ENCODE results near the gene IFI27L1. TPM values are rescaled to one million over a fixed set of nuclear protein-coding genes. Genes with fewer than 3 reads are reported as not detected.

Gene IFI27L1
- total RNA-seq, 2 donors from 2014 or later: 15.8 to 27.4 TPM

DNA sequence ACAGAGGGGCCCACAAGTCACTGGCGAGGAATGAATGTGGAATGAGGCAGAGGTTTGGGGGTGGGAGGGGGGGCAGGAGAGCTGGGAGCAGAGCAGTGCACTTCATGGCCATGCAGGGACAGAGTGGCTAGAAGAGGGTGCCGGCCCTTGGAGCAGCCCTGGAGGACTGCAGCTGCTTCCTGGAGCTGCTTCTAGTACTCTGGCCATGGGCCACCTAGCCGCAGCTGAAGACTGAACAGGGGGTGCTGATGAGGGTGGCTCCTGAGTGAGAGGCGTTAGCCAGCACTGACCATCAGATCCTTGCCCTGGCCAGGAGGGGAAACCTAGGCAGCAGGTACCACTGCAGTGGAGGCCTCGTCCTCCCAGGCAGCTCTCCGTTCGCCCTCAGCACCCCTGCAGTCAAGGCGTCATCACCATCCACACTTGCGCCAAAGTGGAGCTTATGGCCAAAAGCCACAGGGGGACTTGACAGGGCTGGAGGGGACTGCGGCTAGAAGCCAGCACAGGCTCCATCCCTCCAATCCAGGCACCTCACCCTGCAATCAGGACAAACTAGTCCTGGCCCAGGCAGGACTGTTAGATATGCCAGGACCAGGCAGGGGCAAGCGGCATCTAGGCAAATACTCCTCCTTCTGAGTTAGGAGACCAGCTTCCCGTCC is 38.5 kb upstream of the IFI27L1 start:
- no peaks in the 10 kb centered on the region for H3K27me3 ChIP-seq
- no peak overlapping the region for H3K4me3 ChIP-seq
- H3K4me1 ChIP-seq: no peaks in the 10 kb centered on the region
- intact Hi-C loops (cut with DNase I): no loop called here
- TF ChIP-seq, protein P1, sequence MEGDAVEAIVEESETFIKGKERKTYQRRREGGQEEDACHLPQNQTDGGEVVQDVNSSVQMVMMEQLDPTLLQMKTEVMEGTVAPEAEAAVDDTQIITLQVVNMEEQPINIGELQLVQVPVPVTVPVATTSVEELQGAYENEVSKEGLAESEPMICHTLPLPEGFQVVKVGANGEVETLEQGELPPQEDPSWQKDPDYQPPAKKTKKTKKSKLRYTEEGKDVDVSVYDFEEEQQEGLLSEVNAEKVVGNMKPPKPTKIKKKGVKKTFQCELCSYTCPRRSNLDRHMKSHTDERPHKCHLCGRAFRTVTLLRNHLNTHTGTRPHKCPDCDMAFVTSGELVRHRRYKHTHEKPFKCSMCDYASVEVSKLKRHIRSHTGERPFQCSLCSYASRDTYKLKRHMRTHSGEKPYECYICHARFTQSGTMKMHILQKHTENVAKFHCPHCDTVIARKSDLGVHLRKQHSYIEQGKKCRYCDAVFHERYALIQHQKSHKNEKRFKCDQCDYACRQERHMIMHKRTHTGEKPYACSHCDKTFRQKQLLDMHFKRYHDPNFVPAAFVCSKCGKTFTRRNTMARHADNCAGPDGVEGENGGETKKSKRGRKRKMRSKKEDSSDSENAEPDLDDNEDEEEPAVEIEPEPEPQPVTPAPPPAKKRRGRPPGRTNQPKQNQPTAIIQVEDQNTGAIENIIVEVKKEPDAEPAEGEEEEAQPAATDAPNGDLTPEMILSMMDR (IDR thresholded peaks at IDR 0.05): no peak
- no peak overlapping the region for H3K27ac ChIP-seq
- no peak for DNase-seq
- no peaks in the 10 kb centered on the region for H3K36me3 ChIP-seq
- no peaks in the 10 kb centered on the region for H3K9me3 ChIP-seq
- no peak overlapping the region for H3K9ac ChIP-seq (ENCODE audit: low read depth in 2 of 2, low read length in 2 of 2)

GRCh38 chr14:94043111-94043755 is 37.9 kb upstream of the IFI27L1 start:
- Histone ChIP-seq H3K36me3 (no peaks in the 10 kb centered on the region), H3K9ac (ENCODE audit: low read depth in 2 of 2, low read length in 2 of 2) (no peak overlapping the region)
- intact Hi-C loops (cut with DNase I): no loop called here

DNA sequence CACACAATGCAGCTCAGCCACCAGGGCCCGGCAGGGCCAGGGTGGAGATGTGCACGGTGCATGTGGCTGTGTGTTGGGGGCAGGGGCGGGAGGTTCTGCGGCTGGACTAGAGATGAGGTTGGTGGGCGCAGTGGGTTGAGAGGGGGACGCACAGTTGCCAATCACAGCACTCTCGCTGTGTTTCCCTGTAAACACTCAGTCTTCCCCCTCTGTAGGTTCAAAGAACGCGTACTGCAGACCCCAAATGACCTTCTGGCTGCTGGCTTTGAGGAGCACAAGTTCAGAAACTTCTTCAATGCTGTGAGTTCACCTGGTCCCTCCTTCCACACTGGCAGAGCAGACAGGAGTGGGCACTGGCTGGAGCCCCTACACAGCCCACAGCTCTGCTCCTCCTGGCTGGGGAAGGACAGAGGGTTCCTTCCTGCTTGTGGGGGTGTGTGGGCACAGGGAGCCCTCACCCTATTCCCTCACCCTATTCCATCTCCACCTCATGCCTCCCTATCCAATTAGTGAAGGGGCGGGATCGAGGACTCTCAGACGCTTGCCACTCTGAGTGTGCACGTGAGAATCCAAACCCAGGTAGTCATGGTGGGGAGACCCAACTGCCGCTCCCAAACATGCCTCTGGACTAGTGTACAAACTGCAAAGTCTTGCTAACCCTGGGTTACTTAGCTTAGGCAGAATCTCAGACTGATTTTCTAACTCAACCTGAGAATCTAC is 37.2 kb upstream of the IFI27L1 start:
- H3K9ac ChIP-seq (ENCODE audit: low read depth in 2 of 2, low read length in 2 of 2): no peak overlapping the region
- intact Hi-C loops (cut with DNase I): no loop called here
- H3K27me3 ChIP-seq: no peaks in the 10 kb centered on the region
- TF ChIP-seq, protein P1 (IDR thresholded peaks at IDR 0.05): no peak
- H3K36me3 ChIP-seq: no peaks in the 10 kb centered on the region
- H3K4me1 ChIP-seq: no peaks in the 10 kb centered on the region
- no peak overlapping the region for H3K27ac ChIP-seq
- no peaks in the 10 kb centered on the region for H3K9me3 ChIP-seq
- H3K4me3 ChIP-seq: no peak overlapping the region
- DNase-seq: no peak

More at GRCh38 chr14:94043111-94043755, 37.9 kb upstream of the IFI27L1 start:
- no peaks in the 10 kb centered on the region for H3K27me3 ChIP-seq
- TF ChIP-seq, protein P1 (IDR thresholded peaks at IDR 0.05): no peak
- H3K9me3 ChIP-seq: no peaks in the 10 kb centered on the region
- no peak for DNase-seq
- no peak overlapping the region for H3K4me3 ChIP-seq
- no peaks in the 10 kb centered on the region for H3K4me1 ChIP-seq
- no peak overlapping the region for H3K27ac ChIP-seq

DNA sequence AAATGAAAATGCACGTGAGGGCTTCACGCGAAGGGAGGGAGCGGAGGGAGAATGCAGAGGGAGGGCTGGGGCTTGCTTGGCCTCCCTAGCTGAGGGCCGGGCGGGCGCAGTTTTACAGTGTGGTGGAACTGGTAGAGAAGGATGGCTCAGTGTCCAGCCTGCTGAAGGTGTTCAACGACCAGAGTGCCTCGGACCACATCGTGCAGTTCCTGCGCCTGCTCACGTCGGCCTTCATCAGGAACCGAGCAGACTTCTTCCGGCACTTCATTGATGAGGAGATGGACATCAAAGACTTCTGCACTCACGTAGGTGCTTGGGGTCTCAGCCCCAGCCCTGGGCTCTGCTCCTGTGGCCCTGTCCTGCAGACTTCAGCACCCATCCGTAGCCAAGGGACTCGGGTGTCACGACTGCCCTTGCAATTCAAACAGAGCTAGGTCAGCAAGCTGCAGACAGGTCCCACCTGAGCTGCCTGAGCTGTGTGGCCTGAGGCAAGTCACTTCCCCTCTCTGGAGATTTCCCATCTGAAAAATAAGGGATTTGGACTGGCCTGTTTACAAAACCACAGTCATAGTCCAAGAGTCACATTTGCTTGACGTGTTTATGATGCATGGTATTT is 36.5 kb upstream of the IFI27L1 start:
- Histone ChIP-seq H3K27me3 (no peaks in the 10 kb centered on the region), H3K9me3 (no peaks in the 10 kb centered on the region), H3K27ac (no peak overlapping the region), H3K9ac (ENCODE audit: low read depth in 2 of 2, low read length in 2 of 2) (no peak overlapping the region), H3K4me1 (no peaks in the 10 kb centered on the region), H3K36me3 (peaks cover 4% of the 10 kb centered on the region), H3K4me3 (no peak overlapping the region)
- DNase-seq: no peak
- TF ChIP-seq, protein P1 (IDR thresholded peaks at IDR 0.05): no peak
- intact Hi-C loops (cut with DNase I): no loop called here

- TF ChIP-seq, protein P1 (IDR thresholded peaks at IDR 0.05): no peak
- Histone ChIP-seq H3K9me3 (no peaks in the 10 kb centered on the region), H3K4me1 (no peaks in the 10 kb centered on the region), H3K27me3 (no peaks in the 10 kb centered on the region), H3K27ac (no peak overlapping the region), H3K4me3 (no peak overlapping the region), H3K9ac (ENCODE audit: low read depth in 2 of 2, low read length in 2 of 2) (no peak overlapping the region), H3K36me3 (peaks cover 9% of the 10 kb centered on the region)
- no peak for DNase-seq
- intact Hi-C loops (cut with DNase I): no loop called here
Measured at GRCh38 chr14:94045101-94045500, 36.0 kb upstream of the IFI27L1 start.
